DND-41 (cell line): ENCODE data around the gene SEMA6B.

Experiments used
- ATAC-seq: fragments of 200-7000 bp; cut with Tn5 transposase; 3 replicates; pipeline ENCODE4 v1.9.1; 2021; ENCODE audit warnings: low read depth; ENCODE audit not compliant: insufficient read depth
- DNase-seq: peaks from one replicate; pipeline ENCODE4 v3.0.0-alpha.2; 2020
- H2AFZ ChIP-seq: 2 replicates; pipeline ENCODE4 v1.6.0; 2012; ENCODE audit warnings: low read depth, low read length
- H3K27ac ChIP-seq: 2 replicates; pipeline ENCODE4 v1.5.1; 2012; ENCODE audit warnings: low read length, inconsistent platforms
- H3K27me3 ChIP-seq: fragments of 200-600 bp; sonication (generic); 2 replicates; pipeline ENCODE4 v1.6.0; 2012; ENCODE audit warnings: low read length, mild to moderate bottlenecking, inconsistent platforms; ENCODE audit not compliant: insufficient read depth, poor library complexity
- H3K36me3 ChIP-seq: 2 replicates; pipeline ENCODE4 v1.5.1; 2012; ENCODE audit warnings: low read length, inconsistent platforms; ENCODE audit not compliant: insufficient read depth
- H3K4me1 ChIP-seq: 2 replicates; pipeline ENCODE4 v1.5.1; 2012; ENCODE audit warnings: mild to moderate bottlenecking, low read length; ENCODE audit not compliant: insufficient read depth
- H3K4me2 ChIP-seq: 2 replicates; pipeline ENCODE4 v1.6.0; 2012; ENCODE audit warnings: mild to moderate bottlenecking, moderate library complexity, low read length, inconsistent platforms; ENCODE audit not compliant: insufficient read depth
- H3K4me3 ChIP-seq, 2 experiments: fragments of 200-600 bp in 1 of 2; shearing (Covaris generic) in 1 of 2; 2 replicates each; pipeline ENCODE4 v1.5.1; 2012 to 2016; ENCODE audit warnings: inconsistent platforms in 2 of 2, low read length in 2 of 2, mild to moderate bottlenecking in 2 of 2, low read depth in 1 of 2, moderate library complexity in 1 of 2
- H3K79me2 ChIP-seq: 2 replicates; pipeline ENCODE4 v1.6.0; 2012; ENCODE audit warnings: low read length, inconsistent platforms; ENCODE audit not compliant: insufficient read depth
- H3K9ac ChIP-seq: 2 replicates; pipeline ENCODE4 v1.6.0; 2012; ENCODE audit warnings: low read depth, mild to moderate bottlenecking, inconsistent platforms, low read length, moderate library complexity
- H3K9me3 ChIP-seq: 2 replicates; pipeline ENCODE4 v1.5.1; 2012; ENCODE audit warnings: low read length, moderate library complexity, mild to moderate bottlenecking, inconsistent platforms; ENCODE audit not compliant: insufficient read depth, severe bottlenecking
- H4K20me1 ChIP-seq: 2 replicates; pipeline ENCODE4 v1.6.0; 2012; ENCODE audit warnings: low read length; ENCODE audit not compliant: insufficient read depth
- CTCF ChIP-seq: IDR thresholded peaks from 2 replicates; pipeline ENCODE4 v1.5.1; 2012; ENCODE audit warnings: borderline replicate concordance, low read length, moderate library complexity, mild to moderate bottlenecking; ENCODE audit not compliant: poor library complexity, severe bottlenecking; ENCODE audit errors: extremely low read depth
- EZH2 ChIP-seq: IDR thresholded peaks from 3 replicates; pipeline ENCODE4 v1.6.1; 2012; ENCODE audit warnings: borderline replicate concordance, low read depth, mild to moderate bottlenecking, moderate library complexity, low read length, inconsistent platforms; ENCODE audit not compliant: severe bottlenecking

Gene SEMA6B

GRCh38 chr19:4522291-4523002 is 37.0 kb downstream of the SEMA6B start:
- no peak for DNase-seq
- ATAC-seq, result no peak
- TF ChIP-seq CTCF (no peak), EZH2 (no peak)
- H4K20me1 ChIP-seq, result no peaks in the 10 kb centered on the region
- H3K27me3 ChIP-seq, result no peaks in the 10 kb centered on the region
- no peaks in the 10 kb centered on the region for H3K79me2 ChIP-seq
- no peak overlapping the region for H2AFZ ChIP-seq
- H3K4me1 ChIP-seq, result no peaks in the 10 kb centered on the region
- no peak overlapping the region for H3K9ac ChIP-seq
- H3K4me2 ChIP-seq, result no peak overlapping the region
- no peak overlapping the region for H3K4me3 ChIP-seq
- no peak overlapping the region for H3K27ac ChIP-seq
- H3K9me3 ChIP-seq, result no peaks in the 10 kb centered on the region
- H3K36me3 ChIP-seq, result no peaks in the 10 kb centered on the region

- ATAC-seq (no peak), DNase-seq (no peak)
- no peaks in the 10 kb centered on the region for H3K4me1 ChIP-seq
- H3K27me3 ChIP-seq, result no peaks in the 10 kb centered on the region
- no peak overlapping the region for H3K27ac ChIP-seq
- TF ChIP-seq EZH2 (no peak), CTCF (no peak)
- no peak overlapping the region for H3K4me3 ChIP-seq
- no peaks in the 10 kb centered on the region for H3K36me3 ChIP-seq
- no peak overlapping the region for H3K4me2 ChIP-seq
- H3K9ac ChIP-seq, result no peak overlapping the region
- H4K20me1 ChIP-seq, result no peaks in the 10 kb centered on the region
- no peaks in the 10 kb centered on the region for H3K9me3 ChIP-seq
- H3K79me2 ChIP-seq, result no peaks in the 10 kb centered on the region
- H2AFZ ChIP-seq, result no peak overlapping the region
Observed at GRCh38 chr19:4521888-4522242, 37.6 kb downstream of the SEMA6B start.

- Histone ChIP-seq H3K9me3 (no peaks in the 10 kb centered on the region), H3K4me1 (no peaks in the 10 kb centered on the region), H4K20me1 (no peaks in the 10 kb centered on the region), H3K79me2 (no peaks in the 10 kb centered on the region), H3K9ac (no peak overlapping the region), H3K4me3 (no peak overlapping the region), H3K36me3 (no peaks in the 10 kb centered on the region), H3K4me2 (no peak overlapping the region), H3K27me3 (no peaks in the 10 kb centered on the region), H2AFZ (no peak overlapping the region), H3K27ac (no peak overlapping the region)
- no peak for ATAC-seq
- TF ChIP-seq EZH2, result no peak
- TF ChIP-seq CTCF, result no peak
- DNase-seq, result no peak
Observed at GRCh38 chr19:4521170-4521887, 38.2 kb downstream of the SEMA6B start.
